Activated CD4-positive, alpha-beta T cell treated with anti-CD3 and anti-CD28 coated beads, Interleukin-2, amount 10 ng/mL, durations not matched to agents 7 days and 5 days (primary cell): ENCODE measurements around the gene NQO1. TPM values are rescaled to one million over a fixed set of nuclear protein-coding genes. Genes with fewer than 3 reads are reported as not detected.
"Not testable (repeated sequence)": the region's sequence is repeated elsewhere in the genome, so short reads cannot be mapped to it uniquely, and the experiment has no call there.

ENCODE experiments used
- CTCF ChIA-PET: fragments of 350-600 bp; sonication (Branson Sonifier 250); formaldehyde crosslinking; loops from one replicate; lab custom pipeline; 2021; ENCODE audit warnings: antibody characterized with exemption; lab: Charles Lee
- POLR2A ChIA-PET: fragments of 350-600 bp; sonication (Branson Sonifier 250); formaldehyde crosslinking; loops from one replicate; lab custom pipeline; 2021; ENCODE audit warnings: antibody characterized with exemption; lab: Charles Lee
- DNase-seq: peaks from one replicate; pipeline ENCODE4 v3.0.0-alpha.2; 2020
- H3K27ac Mint-ChIP-seq: one replicate; pipeline ENCODE4 v1.8.0; 2021; ENCODE audit warnings: mild to moderate bottlenecking, moderate library complexity, mixed read lengths
- H3K27me3 Mint-ChIP-seq: one replicate; pipeline ENCODE4 v1.8.0; 2021; ENCODE audit warnings: mixed read lengths
- H3K36me3 Mint-ChIP-seq: one replicate; pipeline ENCODE4 v1.8.0; 2021; ENCODE audit warnings: low read depth, mixed read lengths
- H3K4me1 Mint-ChIP-seq: one replicate; pipeline ENCODE4 v1.8.0; 2021; ENCODE audit warnings: mixed read lengths
- H3K4me3 Mint-ChIP-seq: one replicate; pipeline ENCODE4 v1.8.0; 2021; ENCODE audit warnings: mild to moderate bottlenecking, moderate library complexity, mixed read lengths
- H3K9me3 Mint-ChIP-seq: one replicate; pipeline ENCODE4 v1.8.0; 2021; ENCODE audit warnings: mixed read lengths
- total RNA-seq, 2 experiments: library from RNA; stranded (reverse); gene quantifications; one replicate each; pipeline ENCODE4 v1.2.3, GENCODE V29; 2021

Gene NQO1
- total RNA-seq, 2 experiments from 2014 or later, result 20.4 to 22.4 TPM

GRCh38 chr16:69731280-69731679 lies 4.9 kb upstream of the NQO1 start:
- POLR2A ChIA-PET, H3K4me3 Mint-ChIP-seq, H3K27me3 Mint-ChIP-seq, H3K27ac Mint-ChIP-seq, DNase-seq, H3K36me3 Mint-ChIP-seq, H3K9me3 Mint-ChIP-seq: not testable (repeated sequence)
- CTCF ChIA-PET, result interaction anchor here (2.5 kb wide), 1 partner anchor 24 kb away, joined by 7 read pairs; the partner anchor contains the start of gene NOB1
- H3K4me1 Mint-ChIP-seq, result peaks cover 24% of the 10 kb centered on the region

- peaks cover 43% of the 10 kb centered on the region for H3K4me1 Mint-ChIP-seq
- H3K4me3 Mint-ChIP-seq, POLR2A ChIA-PET, DNase-seq, H3K36me3 Mint-ChIP-seq, H3K9me3 Mint-ChIP-seq, H3K27me3 Mint-ChIP-seq: not testable (repeated sequence)
- CTCF ChIA-PET, result interaction anchor here (7.9 kb wide), 1 partner anchor 25 kb away, joined by 50 read pairs; the partner anchor contains the start of gene NOB1
- peak overlapping the region; percentile 48 for H3K27ac Mint-ChIP-seq
Observed at GRCh38 chr16:69729030-69729429, 2.7 kb upstream of the NQO1 start.

GRCh38 chr16:69727916-69728270 lies 1.5 kb upstream of the NQO1 start:
- no peaks in the 10 kb centered on the region for H3K36me3 Mint-ChIP-seq
- H3K27me3 Mint-ChIP-seq, result no peaks in the 10 kb centered on the region
- no peaks in the 10 kb centered on the region for H3K9me3 Mint-ChIP-seq
- H3K4me1 Mint-ChIP-seq, result peaks cover 50% of the 10 kb centered on the region
- ChIA-PET POLR2A (interaction anchor here (0.9 kb wide), 1 partner anchor 27 kb away, joined by 5 read pairs; the partner anchor contains the start of gene NOB1), CTCF (interaction anchor here (0.6 to 7.9 kb wide), 7 partner anchors 8 to 1065 kb away, joined by 3 to 50 read pairs (median 3); partner anchors contain the start of gene NOB1)
- peak overlapping the region; percentile 92 for H3K4me3 Mint-ChIP-seq
- peak overlapping the region; percentile 97 for H3K27ac Mint-ChIP-seq
- DNase-seq, result no peak

GRCh38 chr16:69725480-69726312 lies 664 bp downstream of the NQO1 start:
- H3K4me1 Mint-ChIP-seq, result peaks cover 57% of the 10 kb centered on the region
- no peaks in the 10 kb centered on the region for H3K27me3 Mint-ChIP-seq
- H3K36me3 Mint-ChIP-seq, result no peaks in the 10 kb centered on the region
- CTCF ChIA-PET, result interaction anchor here (0.6 to 7.9 kb wide), 8 partner anchors 9 to 557 kb away, joined by 3 to 50 read pairs (median 8); partner anchors contain the start of gene NOB1
- no peaks in the 10 kb centered on the region for H3K9me3 Mint-ChIP-seq
- POLR2A ChIA-PET, result interaction anchor here (0.8 kb wide), 1 partner anchor 29 kb away, joined by 5 read pairs; the partner anchor contains the start of gene NOB1
- peak overlapping the region; percentile 92 for H3K4me3 Mint-ChIP-seq
- H3K27ac Mint-ChIP-seq, result peak overlapping the region; percentile 97
- DNase-seq, result no peak

- DNase-seq, result no peak
- ChIA-PET CTCF (interaction anchor here (0.6 to 7.9 kb wide), 6 partner anchors 10 to 635 kb away, joined by 3 to 50 read pairs (median 6); partner anchors contain the start of gene NOB1), POLR2A (no interaction called here)
- Mint-ChIP-seq H3K9me3 (no peaks in the 10 kb centered on the region), H3K4me3 (peak overlapping the region; percentile 92), H3K27ac (peak overlapping the region; percentile 97), H3K27me3 (no peaks in the 10 kb centered on the region), H3K4me1 (peaks cover 57% of the 10 kb centered on the region), H3K36me3 (no peaks in the 10 kb centered on the region)
Observed at GRCh38 chr16:69724981-69725479, 1.3 kb downstream of the NQO1 start.

- peak overlapping the region; percentile 74 for H3K27ac Mint-ChIP-seq
- no peaks in the 10 kb centered on the region for H3K27me3 Mint-ChIP-seq
- H3K36me3 Mint-ChIP-seq, result no peaks in the 10 kb centered on the region
- peaks cover 57% of the 10 kb centered on the region for H3K4me1 Mint-ChIP-seq
- POLR2A ChIA-PET, result no interaction called here
- H3K4me3 Mint-ChIP-seq, result no peak overlapping the region
- no peaks in the 10 kb centered on the region for H3K9me3 Mint-ChIP-seq
- DNase-seq, result no peak
- CTCF ChIA-PET, result interaction anchor here (0.5 to 7.9 kb wide), 5 partner anchors 11 to 635 kb away, joined by 3 to 50 read pairs (median 3); partner anchors contain the start of gene NOB1
Observed at GRCh38 chr16:69724414-69724873, 1.9 kb downstream of the NQO1 start.

GRCh38 chr16:69721441-69721957 lies 4.9 kb downstream of the NQO1 start:
- POLR2A ChIA-PET, result no interaction called here
- no peak overlapping the region for H3K4me3 Mint-ChIP-seq
- H3K27me3 Mint-ChIP-seq, result no peaks in the 10 kb centered on the region
- DNase-seq, result no peak
- H3K4me1 Mint-ChIP-seq, result peaks cover 35% of the 10 kb centered on the region
- H3K9me3 Mint-ChIP-seq, result no peaks in the 10 kb centered on the region
- no peak overlapping the region for H3K27ac Mint-ChIP-seq
- CTCF ChIA-PET, result interaction anchor here (0.7 to 1.7 kb wide), 2 partner anchors 33 to 100 kb away, joined by 4 read pairs; partner anchors contain the start of gene NOB1
- peaks cover 5% of the 10 kb centered on the region for H3K36me3 Mint-ChIP-seq

- DNase-seq, result no peak
- ChIA-PET CTCF (interaction anchor here (1.7 kb wide), 1 partner anchor 34 kb away, joined by 4 read pairs; the partner anchor contains the start of gene NOB1), POLR2A (no interaction called here)
- H3K4me3 Mint-ChIP-seq, result no peak overlapping the region
- peaks cover 5% of the 10 kb centered on the region for H3K36me3 Mint-ChIP-seq
- no peaks in the 10 kb centered on the region for H3K27me3 Mint-ChIP-seq
- H3K9me3 Mint-ChIP-seq, result no peaks in the 10 kb centered on the region
- peaks cover 29% of the 10 kb centered on the region for H3K4me1 Mint-ChIP-seq
- no peak overlapping the region for H3K27ac Mint-ChIP-seq
Observed at GRCh38 chr16:69720822-69721430, 5.4 kb downstream of the NQO1 start.

- Mint-ChIP-seq H3K9me3 (no peaks in the 10 kb centered on the region), H3K4me3 (no peak overlapping the region), H3K4me1 (peaks cover 10% of the 10 kb centered on the region), H3K27ac (no peak overlapping the region), H3K36me3 (peaks cover 8% of the 10 kb centered on the region), H3K27me3 (no peaks in the 10 kb centered on the region)
- POLR2A ChIA-PET, result no interaction called here
- CTCF ChIA-PET, result interaction anchor here (0.9 to 1.7 kb wide), 3 partner anchors 30 to 44 kb away, joined by 3 to 10 read pairs (median 3); partner anchors contain the start of genes NOB1 and WWP2
- no peak for DNase-seq
Observed at GRCh38 chr16:69718111-69718764, 8.1 kb downstream of the NQO1 start.

- no peak for DNase-seq
- ChIA-PET CTCF (interaction anchor here (0.9 to 2.4 kb wide), 3 partner anchors 9 to 37 kb away, joined by 3 to 10 read pairs (median 7); partner anchors contain the start of genes NOB1 and NQO1), POLR2A (no interaction called here)
- Mint-ChIP-seq H3K4me1 (peaks cover 2% of the 10 kb centered on the region), H3K4me3 (no peak overlapping the region), H3K27ac (no peak overlapping the region), H3K36me3 (peaks cover 8% of the 10 kb centered on the region), H3K27me3 (no peaks in the 10 kb centered on the region), H3K9me3 (no peaks in the 10 kb centered on the region)
Observed at GRCh38 chr16:69717066-69717465, 9.3 kb downstream of the NQO1 start.

GRCh38 chr16:69712914-69713581 lies 13.3 kb downstream of the NQO1 start:
- Mint-ChIP-seq H3K4me3 (no peak overlapping the region), H3K27ac (no peak overlapping the region), H3K27me3 (no peaks in the 10 kb centered on the region), H3K36me3 (peaks cover 12% of the 10 kb centered on the region), H3K9me3 (no peaks in the 10 kb centered on the region), H3K4me1 (peaks cover 3% of the 10 kb centered on the region)
- ChIA-PET CTCF (interaction anchor here (0.7 to 1.0 kb wide), 2 partner anchors 41 to 65 kb away, joined by 3 to 7 read pairs; partner anchors contain the start of gene NOB1), POLR2A (no interaction called here)
- peak; percentile 2 for DNase-seq
